ENCODE results near the gene WBP11.

Gene WBP11

DNA sequence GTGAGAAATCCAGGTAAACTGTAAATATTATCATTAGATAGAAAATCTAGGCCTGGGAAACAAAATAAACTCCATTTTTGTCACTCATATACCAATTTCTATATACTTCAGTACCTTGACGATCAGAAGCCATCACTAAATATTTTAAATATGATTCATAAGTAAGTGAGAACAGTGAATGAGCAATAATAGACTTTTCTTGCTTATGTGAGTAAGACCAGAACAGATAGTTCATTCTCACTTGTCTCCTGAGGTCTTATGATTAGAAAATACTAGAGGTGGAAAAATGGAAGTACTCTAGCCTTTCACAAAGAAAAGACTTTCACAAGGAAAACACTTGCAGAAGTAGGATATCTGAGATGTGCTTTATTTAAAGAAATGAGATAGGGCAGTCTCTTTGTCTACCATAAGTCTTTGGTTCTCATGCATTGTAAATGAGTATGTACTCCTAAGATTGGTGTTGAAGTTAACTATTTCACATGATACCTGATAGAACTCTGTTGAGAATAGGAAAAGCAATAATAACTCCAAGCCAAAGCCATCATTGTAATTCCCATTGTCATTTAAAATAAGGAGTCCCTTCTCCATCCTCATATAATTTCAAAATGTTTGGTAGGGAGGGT lies 20.8 kb upstream of the WBP11 start:
- no peak for DNase-seq

DNA sequence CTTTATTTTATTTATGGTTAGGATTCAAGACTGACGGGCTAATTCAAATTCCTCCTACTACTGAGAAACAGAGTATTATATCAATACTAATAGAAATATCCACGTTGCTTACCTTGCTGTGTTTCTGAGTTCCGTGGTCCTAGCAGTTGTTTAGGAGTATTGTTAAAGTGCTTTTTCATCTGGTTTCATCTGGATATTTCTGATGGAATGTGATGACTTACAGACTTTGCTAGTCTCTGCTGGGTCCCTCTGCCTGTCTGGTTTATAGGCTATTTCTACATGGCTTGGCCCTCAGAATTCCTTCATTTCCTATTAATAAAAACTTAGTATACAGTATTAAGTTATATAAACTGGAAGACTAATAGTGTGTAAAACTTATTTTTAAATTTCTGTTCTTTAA lies 10.7 kb upstream of the WBP11 start, which contains the start of gene SMCO3:
SMCO3 (minus strand) TSS at position 169 of the 400 bp plus-strand sequence. CDS start 7,502 bp downstream, outside the sequence.
- DNase-seq = no peak

DNA sequence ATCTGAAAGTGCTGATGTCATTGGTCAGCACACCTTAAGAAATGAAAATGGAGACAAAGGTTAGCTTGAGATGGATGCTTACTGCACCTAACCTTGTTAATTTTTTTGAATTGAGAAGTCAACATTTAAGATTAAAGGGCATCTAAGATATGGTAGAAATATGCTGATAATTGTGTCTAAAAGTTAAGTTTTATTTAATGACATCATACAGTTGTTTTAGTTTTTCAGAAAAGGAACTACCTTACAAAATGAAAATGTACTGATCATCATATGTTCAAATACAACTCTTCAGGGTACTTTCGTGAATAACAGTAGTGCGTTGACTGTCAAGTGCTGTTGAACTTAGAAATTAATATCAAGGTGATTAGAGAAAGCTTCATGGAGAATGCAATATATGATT lies 8.2 kb upstream of the WBP11 start:
- DNase-seq = no peak

DNA sequence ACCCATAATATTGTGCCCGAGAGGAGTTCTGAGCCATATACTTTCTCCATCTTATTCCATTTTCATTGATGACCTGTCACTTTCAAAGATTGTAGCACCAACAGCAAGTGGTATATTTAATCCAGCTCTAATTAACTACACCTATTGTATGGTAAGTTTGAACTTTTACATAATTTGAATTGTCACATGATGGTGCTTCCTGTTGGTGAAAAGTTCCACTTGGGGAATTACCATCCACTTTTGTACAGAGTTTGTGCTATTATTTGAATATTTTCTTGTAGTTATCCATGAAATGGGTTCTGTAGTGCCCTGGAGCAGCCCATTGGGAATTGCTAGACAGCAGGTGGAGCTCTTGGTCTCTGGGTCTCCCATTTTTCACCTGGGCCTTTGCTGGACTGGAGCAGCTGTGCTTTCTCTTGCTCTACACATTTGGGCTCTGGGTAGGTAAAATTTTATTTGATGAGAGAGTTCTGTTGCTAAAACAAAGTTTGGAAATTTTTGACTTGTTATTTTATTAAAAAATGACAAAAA lies 7.7 kb upstream of the WBP11 start:
- peak; percentile 65 for DNase-seq

DNA sequence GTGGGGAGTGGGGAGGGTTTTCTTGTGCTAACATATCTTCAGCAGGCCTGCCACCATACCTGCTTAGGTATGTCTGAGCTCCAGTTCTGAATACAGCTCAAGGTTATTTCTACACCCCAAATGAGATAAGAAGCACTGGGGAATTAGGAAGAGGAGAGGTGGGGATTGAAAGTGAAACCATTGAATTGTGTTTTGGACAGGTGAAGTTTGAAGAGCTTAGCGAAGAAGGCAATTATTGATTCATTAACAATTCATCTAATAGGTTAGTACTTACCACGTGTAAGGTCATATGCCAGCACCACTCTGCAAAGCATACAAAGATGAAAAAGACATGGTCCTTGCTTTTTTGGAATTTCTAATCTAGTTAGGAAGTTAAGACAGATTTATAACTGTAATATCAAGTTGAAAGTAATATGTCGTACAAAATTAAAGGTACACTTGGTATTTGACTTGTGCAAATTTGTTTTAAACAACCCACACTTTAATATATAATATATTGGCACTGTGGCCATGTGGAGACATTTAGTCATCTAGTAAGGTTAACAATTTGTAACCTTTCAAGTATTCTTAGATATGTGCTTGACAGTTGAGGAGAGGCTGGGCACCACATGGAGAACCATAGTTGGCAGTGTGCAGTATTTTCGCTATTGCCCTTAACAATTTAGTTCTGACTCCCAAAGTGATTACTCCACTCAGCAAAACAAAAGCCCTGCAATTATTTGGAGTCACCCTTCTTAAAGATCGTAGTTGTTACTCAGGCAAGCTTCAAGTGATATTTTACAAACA lies 7.1 kb upstream of the WBP11 start:
- no peak for DNase-seq

DNA sequence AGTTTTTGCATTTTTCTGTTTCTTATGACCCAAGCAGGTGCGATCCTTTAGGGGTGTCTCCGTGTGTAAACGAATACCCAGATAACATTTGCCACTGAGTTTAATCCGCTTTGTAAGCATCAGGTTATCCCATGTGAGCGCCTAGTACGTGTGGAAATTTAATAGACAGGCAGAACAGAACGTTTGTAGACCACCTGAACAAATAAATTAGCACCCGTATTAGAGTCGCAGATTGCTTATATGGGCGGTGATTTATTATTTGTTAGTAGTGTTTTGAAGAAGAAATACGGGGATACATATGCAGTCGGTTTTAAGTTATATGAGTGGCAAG lies 517 bp upstream of the WBP11 start:
- no peak for DNase-seq

DNA sequence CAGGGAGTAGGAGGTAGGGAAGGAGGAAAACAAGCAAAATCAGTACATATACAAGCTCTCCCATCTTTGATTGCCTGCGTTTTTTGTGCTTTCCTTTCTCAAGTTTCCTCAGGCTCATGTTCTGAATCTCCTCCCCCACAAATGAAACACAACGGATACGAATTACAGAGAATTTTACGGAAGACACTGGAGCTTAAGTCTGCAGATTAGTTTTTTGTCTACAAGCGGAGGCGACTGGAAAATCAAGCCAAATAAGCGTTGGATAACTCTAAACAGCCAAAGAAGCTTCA lies 612 bp downstream of the WBP11 start:
- no peak for DNase-seq

DNA sequence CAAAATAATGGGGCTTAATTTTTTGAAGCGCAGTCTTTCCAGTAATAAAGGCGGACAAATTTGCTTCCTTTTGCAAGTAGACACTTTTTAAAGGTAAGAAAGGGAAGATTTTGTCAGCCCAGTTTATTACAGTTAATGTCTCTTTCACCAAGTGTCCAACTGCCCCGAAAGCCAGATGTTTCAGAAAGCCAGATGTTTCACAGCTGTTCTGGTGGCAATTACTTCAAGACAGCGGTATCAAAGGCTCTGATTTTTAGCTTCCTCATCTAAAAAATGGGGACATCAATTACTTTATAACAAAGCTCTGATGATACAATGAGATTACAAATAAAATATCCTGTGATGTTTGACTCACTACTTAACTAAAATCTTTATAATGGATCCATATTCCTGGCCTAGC lies 1.0 kb downstream of the WBP11 start:
- no peak for DNase-seq

DNA sequence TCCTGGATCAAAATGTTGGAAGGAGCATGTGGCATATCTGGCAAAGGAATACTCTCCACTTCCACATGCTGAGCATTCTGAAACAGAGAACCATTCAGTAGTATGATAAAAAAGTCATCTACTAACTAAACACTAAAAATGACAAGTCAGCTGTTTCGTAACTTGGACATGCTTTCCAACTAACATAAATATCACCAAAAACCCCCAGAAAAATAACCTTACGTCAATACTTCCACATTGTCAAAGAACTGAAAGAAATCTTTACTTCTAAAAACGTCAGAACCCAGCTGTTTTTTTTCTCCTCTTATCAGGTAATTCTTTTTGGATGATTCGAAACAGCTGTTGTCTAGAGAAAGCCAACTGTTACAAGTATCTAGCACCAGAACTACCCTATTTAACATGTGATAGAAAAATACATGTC lies 8.2 kb downstream of the WBP11 start:
- DNase-seq = no peak

DNA sequence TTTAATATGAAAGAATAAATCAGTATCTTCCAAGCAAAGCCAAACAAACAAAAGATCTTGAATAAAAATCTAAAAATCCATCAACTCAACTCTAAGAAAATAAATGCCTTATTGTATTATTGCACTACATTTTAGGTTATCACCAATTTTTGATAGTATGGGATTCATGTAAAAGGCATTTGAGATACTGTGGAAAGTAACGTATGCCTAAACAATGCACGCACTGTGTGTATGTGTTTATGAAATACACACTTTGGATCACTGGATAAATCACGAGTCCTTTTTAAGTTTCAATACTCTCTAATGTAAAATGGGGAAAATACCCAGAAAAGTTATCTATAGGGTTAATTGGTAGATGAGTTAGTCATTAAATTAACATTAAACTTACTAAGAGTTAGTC lies 17.7 kb downstream of the WBP11 start:
- DNase-seq = no peak

DNA sequence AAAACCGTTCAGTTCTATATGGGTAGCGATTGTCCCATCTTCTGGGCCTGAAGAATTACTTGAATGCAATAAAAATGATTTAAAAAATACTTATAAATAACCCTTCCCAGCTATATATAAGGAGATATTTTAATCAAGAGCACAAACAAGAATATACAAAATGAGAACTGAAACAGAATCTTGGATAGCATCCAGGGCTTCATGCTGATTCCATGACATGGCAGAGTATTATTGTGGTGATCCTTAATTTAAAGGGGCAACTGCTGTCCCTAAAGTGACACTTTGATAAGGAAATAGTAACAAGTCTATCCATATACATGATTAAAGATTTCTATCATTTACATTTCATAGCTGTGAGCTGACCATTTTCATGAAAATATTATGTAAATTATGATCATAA lies 18.8 kb downstream of the WBP11 start:
- no peak for DNase-seq

DNA sequence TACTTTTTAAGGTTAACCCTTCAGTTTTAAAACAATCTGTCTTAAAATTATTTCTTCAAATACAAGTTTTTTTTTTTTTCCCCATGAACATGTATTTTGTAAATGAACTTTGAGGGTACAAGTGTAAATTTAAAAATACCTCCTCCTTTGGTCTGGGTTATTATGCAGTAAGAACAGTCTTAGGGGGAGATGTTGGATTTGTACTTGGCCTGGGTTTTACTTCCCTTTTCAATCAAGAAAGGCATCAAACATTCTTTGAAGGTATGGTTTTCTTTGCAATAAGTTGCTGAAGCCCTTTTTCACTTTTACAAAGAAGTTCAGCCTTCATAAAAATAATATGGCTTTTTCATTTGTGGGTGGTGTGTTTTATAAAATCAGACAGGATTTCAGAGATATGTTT lies 20.5 kb downstream of the WBP11 start:
- DNase-seq = no peak

DNA sequence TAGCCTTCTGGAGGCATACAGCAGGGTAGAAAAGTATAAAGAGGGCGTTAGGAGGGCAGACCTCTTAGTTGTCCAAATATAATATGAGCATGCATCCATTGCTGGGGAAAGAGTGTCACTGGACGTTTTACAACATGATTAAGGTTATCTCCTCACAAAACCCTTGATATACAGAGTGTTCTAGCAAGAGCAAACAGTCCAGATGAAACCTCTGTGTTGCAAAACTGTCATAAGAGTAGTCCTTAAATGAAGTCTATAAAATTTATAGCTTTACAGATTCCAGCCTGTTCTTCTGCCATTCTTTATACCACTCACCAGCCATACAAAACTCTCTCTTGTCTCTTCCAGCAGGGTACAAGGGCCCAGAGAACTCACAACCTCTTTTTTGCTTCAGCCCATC lies 21.7 kb downstream of the WBP11 start:
- DNase-seq = no peak

DNA sequence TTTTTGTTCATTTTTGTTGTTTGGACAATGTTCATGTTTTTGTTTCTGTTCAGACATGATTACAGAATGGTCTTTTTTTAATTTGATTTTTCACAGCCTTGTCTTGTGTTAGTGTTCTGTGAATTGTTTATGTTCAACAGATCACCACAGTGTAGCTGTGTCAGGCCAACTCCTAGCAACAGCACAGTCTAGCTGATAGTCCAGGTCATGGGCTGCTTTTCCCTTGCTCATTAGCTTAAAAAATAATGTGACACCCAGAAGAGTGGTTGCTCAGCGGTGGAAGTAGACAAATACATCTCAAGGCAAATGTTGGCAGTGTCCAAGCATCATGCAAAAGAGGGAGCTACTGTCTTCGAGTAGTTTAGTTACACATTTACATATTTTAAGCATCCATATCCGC lies 22.4 kb downstream of the WBP11 start:
- DNase-seq = no peak

DNA sequence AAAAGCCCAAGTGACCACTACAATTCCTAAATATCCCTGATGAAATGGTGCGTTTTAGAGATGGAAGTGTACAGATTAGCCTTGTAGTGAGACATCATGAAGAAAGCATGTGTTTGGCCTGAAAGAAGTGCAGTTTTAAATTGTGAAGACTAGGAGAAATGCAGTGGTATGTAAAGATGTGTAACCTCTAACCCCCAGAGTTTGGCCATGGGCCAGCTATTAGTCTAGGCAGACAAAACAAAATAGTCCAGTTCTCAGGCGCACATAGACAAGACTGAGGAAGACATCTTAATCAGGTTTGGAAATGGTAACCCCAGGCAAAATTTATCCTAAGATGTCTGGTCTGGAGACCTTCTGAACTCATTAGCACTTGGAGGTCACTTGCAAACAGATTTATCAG lies 23.4 kb downstream of the WBP11 start:
- no peak for DNase-seq

DNA sequence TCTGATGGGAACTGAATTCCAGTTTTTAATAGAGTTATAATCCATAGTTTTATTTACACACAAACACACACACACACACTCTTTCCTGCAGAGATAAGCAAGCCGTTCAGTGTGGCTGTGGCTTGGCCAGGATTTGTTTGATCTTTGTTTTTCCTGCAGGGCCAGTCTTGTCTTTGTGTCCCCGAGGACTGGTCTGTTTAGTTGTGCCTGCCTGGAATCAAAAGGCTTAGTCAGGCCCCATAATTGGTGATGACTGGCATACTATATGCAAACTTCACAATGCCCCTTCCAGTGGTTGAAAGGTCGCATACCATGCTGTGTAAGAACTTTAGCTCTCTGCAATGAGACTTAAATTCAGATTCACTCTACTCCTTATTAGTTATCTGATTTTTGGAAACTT lies 26.0 kb downstream of the WBP11 start:
- DNase-seq = no peak

DNA sequence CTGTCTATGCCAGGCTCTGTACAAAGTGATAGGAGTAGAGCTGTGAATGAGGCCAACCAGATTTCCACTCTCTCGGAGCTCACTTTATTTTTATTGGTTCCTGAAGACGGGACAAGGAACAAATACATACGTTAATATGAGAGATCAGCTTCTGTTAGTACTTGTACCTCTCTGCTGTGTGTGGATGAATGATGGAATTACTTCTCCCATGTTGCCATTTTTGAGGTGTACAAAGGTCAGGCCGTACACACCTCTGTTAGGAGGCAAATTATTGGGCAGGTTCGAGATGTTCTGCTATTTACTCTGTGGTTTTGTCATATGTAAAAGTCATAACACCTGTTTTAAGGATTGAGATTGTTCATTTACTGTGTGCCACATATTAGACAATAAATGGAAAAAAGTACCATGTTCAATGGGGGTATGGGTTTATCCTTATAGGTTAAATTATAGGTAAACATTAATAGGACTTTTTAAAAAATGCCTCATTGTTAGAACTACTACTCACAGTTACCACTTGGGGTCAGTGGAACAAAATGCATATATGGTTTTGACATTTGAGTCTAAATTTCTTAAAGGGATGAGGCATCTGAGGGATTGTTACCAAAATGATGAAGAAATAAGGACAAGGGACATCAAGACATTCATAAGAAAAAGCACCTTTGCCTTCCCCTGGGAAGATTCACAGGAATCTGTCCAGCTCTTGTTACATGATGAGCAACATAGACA lies 26.9 kb downstream of the WBP11 start:
- DNase-seq = peak; percentile 69

DNA sequence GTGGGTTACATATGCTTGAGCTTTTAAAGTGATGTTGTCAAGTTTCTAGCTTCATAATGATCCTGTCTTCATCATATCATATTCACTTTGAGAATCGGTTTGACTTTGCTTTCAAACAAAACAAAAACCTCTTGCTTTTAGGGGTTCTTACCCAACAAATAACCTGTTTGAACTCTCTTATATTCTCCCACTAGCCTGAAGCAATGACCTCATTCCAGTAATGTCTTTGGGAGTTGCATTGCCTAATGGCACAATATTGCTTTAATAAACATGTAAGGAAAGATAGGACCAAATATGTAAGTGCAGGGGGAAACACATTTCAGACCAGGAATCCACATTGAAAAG lies 27.7 kb downstream of the WBP11 start:
- DNase-seq = no peak

DNA sequence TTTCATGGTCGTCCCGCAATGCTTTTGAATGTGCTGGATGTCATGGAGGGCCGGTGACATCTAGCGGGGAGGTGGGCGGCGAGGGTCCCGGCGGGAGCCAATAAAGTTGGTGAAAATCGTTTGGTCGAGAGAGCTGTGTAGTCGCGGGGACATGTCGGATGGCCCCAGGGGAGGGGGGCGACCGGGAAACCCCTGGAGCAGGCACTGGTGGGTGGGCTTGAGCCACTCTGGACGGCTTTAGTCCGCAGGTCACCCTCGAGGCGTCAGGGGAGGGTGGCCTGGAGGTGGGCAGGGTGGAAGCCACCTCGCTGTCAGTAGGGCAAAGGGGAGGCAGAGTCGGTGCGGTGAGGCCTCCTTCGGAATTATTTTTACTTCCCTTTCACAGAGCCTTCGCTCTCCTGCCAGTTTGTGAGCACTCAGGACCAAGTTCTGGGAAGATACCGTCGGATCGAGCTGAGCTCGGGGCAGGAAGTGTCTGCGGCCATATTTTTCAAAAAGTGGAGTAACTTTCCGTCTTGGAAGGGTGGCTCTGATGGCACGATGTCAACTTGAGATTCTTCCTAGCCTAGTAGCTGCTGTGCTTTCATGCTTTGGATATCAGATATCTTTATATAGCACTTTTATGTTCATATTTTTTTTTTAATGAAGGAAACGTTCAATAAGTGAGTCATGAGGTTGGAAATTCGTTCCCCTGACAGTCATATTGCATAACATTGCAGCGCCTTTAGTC lies 28.2 kb downstream of the WBP11 start:
- DNase-seq = peak; percentile 64

DNA sequence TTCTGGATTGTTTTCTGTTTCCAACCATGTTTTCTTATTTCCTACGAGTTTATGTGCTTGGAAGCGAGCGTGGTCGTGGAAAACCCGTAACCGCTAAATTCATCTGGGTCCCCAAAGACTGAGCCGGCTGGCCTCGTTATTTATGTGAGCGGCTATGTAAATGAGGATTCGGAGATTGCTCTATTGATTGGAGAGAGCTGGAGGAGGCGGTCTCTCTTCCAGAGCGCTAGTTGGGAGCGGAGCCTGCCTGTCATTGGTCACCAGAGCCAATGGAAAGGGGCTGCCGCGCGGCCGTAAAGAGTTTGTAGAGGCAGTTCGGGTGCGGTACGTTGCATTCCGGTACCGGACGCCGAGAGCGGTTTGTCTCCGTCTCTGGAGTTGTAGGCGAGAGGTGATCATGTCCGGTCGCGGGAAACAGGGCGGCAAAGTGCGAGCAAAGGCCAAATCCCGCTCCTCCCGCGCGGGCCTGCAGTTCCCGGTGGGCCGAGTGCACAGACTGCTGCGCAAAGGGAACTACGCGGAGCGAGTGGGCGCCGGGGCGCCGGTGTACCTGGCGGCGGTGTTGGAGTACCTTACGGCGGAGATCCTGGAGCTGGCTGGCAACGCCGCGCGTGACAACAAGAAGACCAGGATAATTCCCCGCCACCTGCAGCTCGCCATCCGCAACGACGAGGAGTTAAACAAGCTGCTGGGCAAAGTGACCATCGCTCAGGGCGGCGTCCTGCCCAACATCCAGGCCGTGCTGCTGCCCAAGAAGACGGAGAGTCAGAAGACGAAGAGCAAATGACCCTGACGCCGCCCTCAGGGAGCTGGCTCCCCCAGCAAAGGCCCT lies 29.0 kb downstream of the WBP11 start:
- peak; percentile 99 for DNase-seq

DNA sequence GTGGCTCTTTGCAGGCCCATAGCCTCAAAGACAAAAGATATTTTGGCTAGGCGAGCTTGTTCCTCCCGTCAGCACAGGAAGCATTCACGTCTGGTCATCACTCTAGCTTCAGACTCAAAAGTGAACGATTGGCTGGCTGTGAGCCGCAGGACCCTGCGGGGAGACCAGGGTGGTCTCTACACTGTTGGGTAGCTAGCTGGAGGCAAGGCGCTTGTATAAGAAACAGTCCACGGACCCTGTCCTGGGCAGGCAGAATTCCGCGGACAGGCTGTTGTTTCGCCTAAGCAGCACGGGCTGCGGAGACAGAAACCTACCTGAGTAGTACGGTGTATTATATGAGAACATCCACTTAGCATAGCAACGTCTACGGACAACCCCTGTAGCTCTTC lies 29.6 kb downstream of the WBP11 start:
- DNase-seq = peak; percentile 49

DNA sequence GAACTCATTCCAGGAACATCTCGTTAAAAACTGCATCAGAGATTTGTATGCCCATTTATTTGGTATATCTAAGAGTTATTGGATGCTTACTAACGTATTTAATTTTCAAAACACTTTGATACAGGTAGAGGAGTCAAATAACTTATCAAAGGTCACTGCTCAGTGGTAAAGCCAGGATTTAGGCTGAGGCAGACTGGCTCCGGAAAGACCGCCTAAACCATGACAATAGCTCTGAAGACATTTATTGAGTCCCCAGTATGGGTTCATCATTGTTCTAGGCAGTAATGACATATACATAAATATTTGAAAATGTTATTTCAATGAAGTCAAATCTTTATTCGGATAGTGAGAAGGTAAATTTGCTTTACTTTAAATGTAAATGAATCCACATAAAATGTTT lies 30.3 kb downstream of the WBP11 start:
- no peak for DNase-seq
